Hair follicle dermal papilla cell (primary cell): ENCODE data around the gene OSGEP. TPM values are rescaled to one million over a fixed set of nuclear protein-coding genes. Genes with fewer than 3 reads are reported as not detected.
A peak's percentile ranks its signal among the peaks of the same experiment; 100 is the strongest.

Source experiments
- small RNA-seq: library from RNA; depleted of rRNA; stranded (forward); fragments of <200 nt; gene quantifications from one replicate; pipeline ENCODE3, GENCODE V24; 2012
- total RNA-seq: library from RNA; depleted of rRNA; stranded (reverse); fragments of >200 nt; gene quantifications from 2 replicates; pipeline ENCODE4 v1.2.3, GENCODE V29; 2012

Gene OSGEP
- 36.8 and 41.7 TPM in 2 replicates for total RNA-seq

GRCh38 chr14:20454516-20455354, at the start of gene OSGEP, which contains the start of gene APEX1:
TSS of gene OSGEP (minus strand) at chr14:20454812. CDS start at chr14:20454683, 129 bp downstream.
TSS of gene APEX1 (plus strand) at chr14:20455226. CDS start at chr14:20455646, 420 bp downstream.

GRCh38 chr14:20469242-20469889, 14.8 kb upstream of the OSGEP start, which contains the start of gene PNP:
TSS of gene PNP (plus strand) at chr14:20469406. CDS start at chr14:20469525, 119 bp downstream.

GRCh38 chr14:20461225-20462141, 6.9 kb upstream of the OSGEP start, which contains the start of gene PIP4P1:
TSS of gene PIP4P1 (minus strand) at chr14:20461434. CDS start at chr14:20461325, 109 bp downstream.

GRCh38 chr14:20435582-20436362, 18.8 kb downstream of the OSGEP start, which contains the start of gene KLHL33:
TSS of gene KLHL33 (minus strand) at chr14:20436166. CDS start at chr14:20435811, 355 bp downstream.

GRCh38 chr14:20412876-20413743, 41.5 kb downstream of the OSGEP start, which contains the start of gene TEP1:
TSS of gene TEP1 (minus strand) at chr14:20413501. CDS start at chr14:20408439, 5,062 bp downstream.

Small RNAs within 50 kb of the gene (small RNA-seq; reads per million reads assigned to genes)
- gene RNA5SP382 = 2.2 reads per million, percentile 50 among the genes with 10 or more reads in this experiment

Other genes with a start within 250 kb of the OSGEP start
- not detected in 2 replicates for gene OR11H6, start 231.1 kb downstream of the OSGEP start, total RNA-seq
- gene OR11H7, start 225.8 kb downstream of the OSGEP start, total RNA-seq = not detected in 2 replicates
- not detected in 2 replicates for gene OR11H4, start 215.5 kb downstream of the OSGEP start, total RNA-seq
- 15.3 and 20.5 TPM in 2 replicates for gene TTC5, start 148.9 kb downstream of the OSGEP start, total RNA-seq
- gene CCNB1IP1, start 121.5 kb downstream of the OSGEP start, total RNA-seq = 48.2 and 48.5 TPM in 2 replicates
- 4.6 and 7.6 TPM in 2 replicates for gene PARP2, start 111.2 kb downstream of the OSGEP start, total RNA-seq
- gene TEP1, start 41.3 kb downstream of the OSGEP start, total RNA-seq = 32.8 and 34.5 TPM in 2 replicates
- 0.32 and 0.49 TPM in 2 replicates for gene KLHL33, start 18.6 kb downstream of the OSGEP start, total RNA-seq
- 81.6 and 91.2 TPM in 2 replicates for gene APEX1, start 414 bp upstream of the OSGEP start, total RNA-seq
- gene PIP4P1, start 6.6 kb upstream of the OSGEP start, total RNA-seq = 31.6 and 35.6 TPM in 2 replicates
- gene PNP, start 14.6 kb upstream of the OSGEP start, total RNA-seq = 9.9 and 13.4 TPM in 2 replicates
- not detected in 2 replicates for gene RNASE10, start 50.7 kb upstream of the OSGEP start, total RNA-seq
- not detected in 2 replicates for gene RNASE9, start 106.2 kb upstream of the OSGEP start, total RNA-seq
- gene RNASE11, start 133.2 kb upstream of the OSGEP start, total RNA-seq = not detected in 2 replicates
- gene RNASE12, start 136.6 kb upstream of the OSGEP start, total RNA-seq = not detected in 2 replicates
- gene OR6S1, start 186.9 kb upstream of the OSGEP start, total RNA-seq = not detected in 2 replicates
- 28.3 and 31.6 TPM in 2 replicates for gene RNASE4, start 229.7 kb upstream of the OSGEP start, total RNA-seq
- 8.4 and 9.5 TPM in 2 replicates for gene ANG, start 234.0 kb upstream of the OSGEP start, total RNA-seq